ENCODE data around the gene CASP1.

DNA sequence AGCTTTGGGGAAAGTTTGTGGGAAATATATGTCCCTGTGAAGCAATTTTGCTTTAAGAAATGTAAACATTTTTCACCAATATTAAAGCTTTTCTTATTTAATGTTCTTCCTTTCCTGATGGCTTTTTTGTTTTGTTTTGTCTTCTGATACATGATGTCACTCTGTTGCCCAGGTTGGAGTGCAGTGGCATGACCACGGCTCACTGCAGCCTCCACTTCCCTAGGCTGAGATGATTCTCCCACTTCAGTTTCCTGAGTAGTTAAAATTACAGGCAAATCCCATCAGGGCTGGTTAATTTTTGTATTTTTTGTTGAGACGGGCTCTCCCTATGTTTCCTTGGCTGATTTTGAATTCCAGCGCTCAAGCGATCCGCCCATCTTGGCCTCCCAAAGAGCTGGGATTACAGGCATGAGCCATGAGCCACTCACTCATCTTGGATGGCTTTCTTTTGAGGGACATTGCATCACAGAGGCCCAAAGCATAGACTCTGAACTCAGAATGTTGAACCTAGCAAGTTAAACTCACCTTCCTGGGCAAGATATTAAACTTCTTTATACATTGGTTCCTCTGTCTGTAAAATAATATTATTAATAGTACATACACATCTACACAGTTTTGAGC lies 10.8 kb upstream of the CASP1 start:
- TF ChIP-seq POLR2AphosphoS5 (IDR thresholded peaks at IDR 0.05; ENCODE audit: insufficient read depth, low read depth, low read length) (no peak), POLR2A (IDR thresholded peaks at IDR 0.05; ENCODE audit: low read depth, low read length) (no peak)

Measured in endothelial cell of umbilical vein (primary cell).